ENCODE measurements around the gene YEATS2.
"Not testable (repeated sequence)": the region's sequence is repeated elsewhere in the genome, so short reads cannot be mapped to it uniquely, and the experiment has no call there.

Gene YEATS2

GRCh38 chr3:183718012-183718411, 20.4 kb downstream of the YEATS2 start:
- no peak for DNase-seq

DNA sequence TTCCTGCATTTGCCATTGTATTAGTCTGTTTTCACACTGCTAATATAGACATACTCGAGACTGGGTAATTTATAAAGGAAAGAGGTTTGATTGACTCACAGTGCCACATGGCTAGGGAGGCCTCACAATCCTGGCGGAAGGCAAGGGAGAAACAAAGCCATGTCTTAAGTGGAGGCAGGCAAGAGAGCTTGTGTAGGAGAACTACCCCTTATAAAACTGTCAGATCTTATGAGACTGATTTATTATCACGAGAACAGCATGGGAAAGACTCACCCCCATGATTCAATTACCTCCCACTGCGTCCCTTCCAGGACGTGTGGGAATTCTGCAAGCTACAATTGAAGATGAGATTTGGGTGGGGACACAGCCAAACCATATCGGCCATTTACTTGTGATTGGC, 27.8 kb downstream of the YEATS2 start:
- no peak for DNase-seq

GRCh38 chr3:183728204-183728603, 30.6 kb downstream of the YEATS2 start:
- DNase-seq, result no peak

- no peak for DNase-seq
Observed at GRCh38 chr3:183730361-183730760, 32.8 kb downstream of the YEATS2 start.

- no peak for DNase-seq
Observed at GRCh38 chr3:183731611-183732010, 34.0 kb downstream of the YEATS2 start.

- DNase-seq, result no peak
Observed at GRCh38 chr3:183733553-183733952, 36.0 kb downstream of the YEATS2 start.

GRCh38 chr3:183734750-183735494, 37.3 kb downstream of the YEATS2 start:
- DNase-seq, result no peak

DNA sequence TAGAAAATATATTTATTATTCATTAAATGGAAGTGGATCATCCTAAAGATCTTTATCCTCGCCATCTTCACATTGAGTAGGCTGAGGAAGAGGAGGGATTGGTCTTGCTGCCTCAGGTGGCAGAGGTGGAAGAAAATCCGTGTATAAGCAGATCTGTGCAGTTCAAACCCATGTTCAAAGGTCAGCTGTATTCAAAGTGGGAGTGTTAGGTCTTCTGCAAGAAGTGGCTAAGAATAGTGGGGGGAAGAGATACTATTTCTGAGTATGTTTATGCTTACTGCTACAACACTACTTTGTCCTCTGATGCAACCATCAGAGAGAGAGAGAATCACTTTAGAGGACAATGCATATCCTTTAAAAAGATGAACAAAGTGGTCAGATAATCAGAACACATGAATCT, 39.5 kb downstream of the YEATS2 start:
- no peak for DNase-seq

GRCh38 chr3:183740154-183740553, 42.6 kb downstream of the YEATS2 start:
- not testable (repeated sequence) for DNase-seq

GRCh38 chr3:183743231-183743630, 45.6 kb downstream of the YEATS2 start:
- no peak for DNase-seq

GRCh38 chr3:183745300-183746098, 47.9 kb downstream of the YEATS2 start:
- DNase-seq, result no peak

GRCh38 chr3:183754052-183754451, 56.5 kb downstream of the YEATS2 start:
- no peak for DNase-seq

DNA sequence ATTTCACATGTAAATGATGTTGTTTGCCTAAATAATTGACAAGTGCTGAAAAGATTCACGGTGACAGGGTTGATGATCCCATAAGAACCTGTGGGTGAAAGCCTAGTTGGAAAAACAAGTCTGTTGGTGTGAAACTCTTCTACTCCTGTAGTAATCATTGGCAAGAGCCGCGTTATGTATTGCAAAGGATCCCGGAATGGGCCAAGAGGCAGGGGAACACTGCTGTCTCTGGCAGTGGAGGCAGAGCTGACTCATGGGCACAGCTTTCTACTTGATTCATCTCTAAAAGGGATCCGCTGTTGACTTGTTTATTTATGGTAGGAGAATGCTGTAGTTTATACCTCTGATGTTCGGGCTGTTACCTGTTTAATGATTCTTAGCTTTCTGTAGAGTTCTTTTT, 64.7 kb downstream of the YEATS2 start:
- no peak for DNase-seq

DNA sequence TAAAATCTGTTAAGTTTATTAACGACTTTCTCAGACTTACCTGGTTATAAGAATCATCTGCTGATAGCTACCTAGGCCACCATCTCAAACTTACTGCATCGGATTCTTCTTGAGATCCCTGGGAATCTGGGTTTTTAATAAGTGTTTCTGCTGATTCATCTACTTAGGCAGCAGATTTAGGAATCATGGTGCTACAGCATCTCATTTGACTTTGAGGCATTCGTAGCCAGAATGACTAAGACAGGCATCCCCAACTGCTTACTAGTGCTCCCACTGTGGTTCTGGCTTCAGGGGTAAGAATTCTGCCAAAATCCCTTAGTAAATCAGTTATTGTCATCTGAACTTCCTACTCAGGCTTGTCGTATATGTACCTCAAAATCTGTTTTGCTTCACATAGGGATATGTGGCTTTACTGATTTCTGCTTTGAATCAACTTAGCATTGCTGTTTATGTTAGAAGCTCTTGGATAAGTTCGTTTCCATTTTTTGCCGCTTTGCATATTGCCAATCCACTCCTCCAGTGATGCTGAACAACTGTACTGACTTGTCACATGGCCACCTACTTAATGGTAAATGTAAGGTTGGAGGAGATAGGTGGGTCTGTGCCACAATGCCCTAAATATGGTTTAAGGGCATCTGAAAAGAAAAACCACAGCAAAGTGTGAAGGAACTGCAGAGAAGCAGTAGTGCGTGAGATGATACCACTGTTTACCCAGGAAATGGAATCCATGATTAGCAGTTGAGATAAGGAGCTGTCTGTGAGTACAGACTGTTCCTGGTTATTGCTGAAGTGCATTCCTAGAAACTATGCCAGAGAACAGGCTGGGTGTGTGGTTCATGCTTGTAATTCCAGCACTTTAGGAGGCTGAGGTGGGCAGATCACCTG, 67.5 kb downstream of the YEATS2 start:
- no peak for DNase-seq

- DNase-seq, result no peak
Observed at GRCh38 chr3:183766107-183766506, 68.5 kb downstream of the YEATS2 start.

DNA sequence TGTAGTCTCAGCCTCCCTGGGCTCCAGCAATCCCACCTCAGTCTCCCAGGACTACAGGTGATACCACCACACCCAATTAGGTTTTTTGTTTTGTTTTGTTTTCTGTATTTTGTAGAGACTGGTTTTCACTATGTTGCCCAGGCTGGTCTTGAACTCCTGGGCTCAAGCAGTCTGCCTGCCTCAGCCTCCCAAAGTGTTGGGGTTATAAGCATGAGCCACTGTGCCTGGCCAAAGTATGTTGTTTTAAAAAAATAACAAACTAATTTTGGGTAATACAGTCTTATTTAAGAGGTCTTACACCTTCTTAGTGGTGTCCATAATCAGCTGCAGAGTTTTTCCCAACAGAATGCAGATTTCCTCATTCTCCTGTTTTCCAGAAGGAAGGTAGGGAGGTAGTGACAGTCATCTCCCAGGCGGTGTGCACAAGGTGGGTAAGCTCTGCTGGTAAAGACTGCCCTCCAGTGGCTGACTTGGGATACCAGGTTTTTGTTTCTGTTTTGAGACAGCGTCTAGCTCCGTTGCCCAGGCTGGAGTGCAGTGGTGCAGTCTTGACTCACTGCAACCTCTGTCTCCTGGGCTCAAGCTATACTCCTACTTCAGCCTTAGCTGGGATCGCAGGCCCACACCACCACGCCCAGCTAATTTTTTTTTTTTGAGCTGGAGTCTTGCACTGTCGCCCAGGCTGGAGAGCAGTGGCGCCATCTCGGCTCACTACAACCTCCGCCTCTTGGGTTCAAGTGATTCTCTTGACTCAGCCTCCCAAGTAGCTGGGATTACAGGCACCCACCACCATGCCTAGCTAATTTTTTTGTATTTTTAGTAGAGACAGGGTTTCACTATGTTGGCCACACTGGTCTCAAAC, 69.4 kb downstream of the YEATS2 start:
- DNase-seq, result peak; percentile 70

DNA sequence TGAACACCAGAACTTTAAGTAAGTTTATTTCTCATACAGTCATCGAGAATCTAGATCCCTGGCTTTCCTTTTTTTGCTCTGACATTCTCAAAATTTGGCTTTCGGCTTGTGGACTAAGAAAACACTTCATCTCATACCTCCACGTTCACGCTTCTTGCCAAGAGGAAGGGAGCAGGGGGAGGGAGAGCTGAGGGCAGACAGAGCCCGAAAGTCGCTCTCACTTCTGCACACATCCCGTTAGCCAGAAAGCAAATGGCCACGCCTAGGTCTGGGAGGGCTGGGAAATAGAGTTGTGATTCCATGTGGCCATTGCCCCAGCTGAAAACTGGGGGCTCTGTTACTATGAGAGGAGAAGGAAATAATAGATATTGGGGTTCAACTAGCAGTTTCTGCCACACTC, 70.5 kb downstream of the YEATS2 start:
- DNase-seq, result no peak

- DNase-seq, result no peak
Observed at GRCh38 chr3:183769453-183769852, 71.9 kb downstream of the YEATS2 start.

DNA sequence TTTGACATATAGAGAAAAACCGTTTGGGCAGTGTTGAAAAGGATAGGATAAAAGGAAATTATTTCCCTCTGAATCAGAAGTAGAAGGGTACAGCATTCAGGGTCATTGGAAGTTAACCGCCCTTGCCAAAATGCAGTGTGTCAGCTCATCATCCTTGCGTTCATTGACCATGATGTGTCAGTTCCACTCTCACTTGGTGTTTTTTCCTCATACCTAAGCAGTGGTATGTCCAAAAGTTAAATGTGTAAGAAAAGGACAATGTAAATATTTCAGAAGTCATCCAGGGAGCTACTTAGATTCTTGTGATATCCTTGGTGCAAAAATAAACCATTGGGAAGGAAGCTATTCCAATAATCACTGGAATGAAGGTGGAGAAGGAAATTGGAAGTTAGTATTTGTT, 77.0 kb downstream of the YEATS2 start:
- DNase-seq, result no peak

DNA sequence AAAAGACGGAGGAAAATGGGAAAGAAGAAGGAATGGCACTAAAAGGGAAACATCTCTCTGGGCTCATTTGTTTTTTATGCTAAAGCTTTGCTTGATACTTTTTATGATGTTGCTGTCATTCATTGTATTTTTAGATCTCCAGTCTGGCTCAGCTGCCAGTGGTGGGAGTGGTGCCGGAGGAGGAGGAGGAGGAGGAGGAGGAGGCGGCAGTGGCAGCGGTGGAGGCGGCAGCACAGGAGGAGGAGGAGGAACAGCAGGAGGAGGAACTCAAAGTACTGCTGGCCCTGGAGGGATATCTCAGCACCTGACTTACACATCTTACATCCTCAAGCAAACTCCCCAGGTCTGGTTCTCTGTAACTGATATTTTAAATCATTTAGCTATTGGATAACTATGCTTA, 78.2 kb downstream of the YEATS2 start:
- no peak for DNase-seq

DNA sequence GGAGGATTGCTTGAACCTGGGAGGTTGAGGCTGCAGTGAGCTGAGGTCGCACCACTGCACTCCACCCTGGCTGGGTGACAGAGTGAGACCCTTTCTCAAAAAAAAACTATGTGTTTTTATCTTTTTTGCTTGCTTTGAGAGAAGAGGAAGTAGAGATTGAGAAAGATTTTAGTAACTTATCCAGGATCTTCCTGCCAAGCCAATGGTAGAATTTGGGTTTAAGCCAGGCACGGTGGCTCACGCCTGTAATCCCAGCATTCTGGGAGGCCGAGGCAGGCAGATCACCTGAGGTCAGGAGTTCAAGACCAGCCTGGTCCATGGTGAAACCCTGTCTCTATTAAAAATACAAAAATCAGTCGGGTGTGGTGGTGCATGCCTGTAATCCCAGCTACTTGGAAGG, 78.9 kb downstream of the YEATS2 start:
- not testable (repeated sequence) for DNase-seq

DNA sequence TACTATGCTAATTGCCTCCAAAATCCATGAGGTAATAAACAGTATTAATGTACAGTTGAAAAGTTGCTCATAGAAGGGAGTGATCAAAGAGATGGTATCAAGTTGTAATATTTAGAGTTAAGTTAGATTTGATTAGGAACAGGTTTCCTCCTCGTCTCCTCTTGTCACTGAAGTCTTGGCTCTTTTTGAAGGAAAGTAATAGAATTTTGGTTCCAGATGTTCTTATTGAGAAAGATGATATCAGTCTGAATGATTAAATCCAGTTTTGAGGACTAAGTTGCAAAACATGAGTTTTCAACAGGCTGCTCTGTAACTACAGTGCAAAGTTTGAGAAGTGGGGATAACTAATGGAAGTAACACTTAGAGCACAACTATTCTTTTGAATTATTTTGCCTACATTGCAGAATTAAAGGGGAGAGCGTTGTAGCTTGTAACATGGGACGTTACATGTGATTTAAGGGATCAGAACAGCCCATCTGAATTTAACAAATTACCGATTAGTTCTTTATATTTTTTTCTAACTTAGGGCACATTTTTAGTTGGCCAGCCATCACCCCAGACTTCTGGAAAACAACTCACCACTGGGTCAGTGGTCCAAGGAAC, 79.5 kb downstream of the YEATS2 start:
- no peak for DNase-seq

Data from NCI-H1092 treated with DMSO at 0.1 percent for 48 hours (cell line).